GM12878 (cell line): ENCODE data around the gene HSD17B12.

Source experiments
- EGR1 ChIP-seq, 2 experiments: IDR thresholded peaks; 1 replicate in 1 of 2; 2 replicates in 1 of 2; pipeline ENCODE4 v1.6.1; 2011 to 2012; ENCODE audit warnings: low read depth in 2 of 2, low read length in 2 of 2, borderline replicate concordance in 1 of 2, mild to moderate bottlenecking in 1 of 2, moderate library complexity in 1 of 2
- TF ChIP-seq, protein P1 (sequence below): IDR thresholded peaks from 2 replicates; pipeline ENCODE4 v1.6.1; 2012; ENCODE audit warnings: improper control_type of control experiment, low read depth, low read length; ENCODE audit not compliant: insufficient replicate concordance
- TF ChIP-seq, protein P2 (sequence below), 3 experiments: IDR thresholded peaks in 2 of 3; conservative IDR thresholded peaks in 1 of 3; 2 replicates each; pipeline ENCODE4 v1.5.1; 2011; ENCODE audit warnings: low read depth in 3 of 3, low read length in 3 of 3, mild to moderate bottlenecking in 3 of 3, control low read depth in 2 of 3, moderate library complexity in 2 of 3, inconsistent platforms in 1 of 3, mixed read lengths in 1 of 3; ENCODE audit not compliant: control insufficient read depth in 2 of 3, insufficient read depth in 1 of 3; ENCODE audit errors: extremely low read depth in 1 of 3

DNA sequence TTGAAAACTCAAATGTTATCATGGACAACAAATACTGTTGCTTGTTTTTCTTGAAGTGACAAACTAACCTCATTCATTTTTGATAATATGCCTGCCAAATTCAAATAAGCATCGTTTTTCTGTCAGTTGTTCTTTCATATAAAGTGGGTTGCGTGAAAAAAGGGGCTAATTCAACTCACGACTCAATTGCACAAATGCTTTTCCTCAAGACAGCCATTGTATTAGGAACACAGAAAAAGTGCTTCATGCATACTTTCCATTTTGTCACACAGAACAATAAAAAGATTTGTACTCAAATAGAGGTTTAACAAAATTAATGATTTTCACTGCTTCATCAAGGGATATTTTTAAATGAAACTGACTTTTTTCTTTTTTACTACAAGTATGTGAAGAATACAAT lies 105.5 kb downstream of the HSD17B12 start:
- TF ChIP-seq, protein P1, sequence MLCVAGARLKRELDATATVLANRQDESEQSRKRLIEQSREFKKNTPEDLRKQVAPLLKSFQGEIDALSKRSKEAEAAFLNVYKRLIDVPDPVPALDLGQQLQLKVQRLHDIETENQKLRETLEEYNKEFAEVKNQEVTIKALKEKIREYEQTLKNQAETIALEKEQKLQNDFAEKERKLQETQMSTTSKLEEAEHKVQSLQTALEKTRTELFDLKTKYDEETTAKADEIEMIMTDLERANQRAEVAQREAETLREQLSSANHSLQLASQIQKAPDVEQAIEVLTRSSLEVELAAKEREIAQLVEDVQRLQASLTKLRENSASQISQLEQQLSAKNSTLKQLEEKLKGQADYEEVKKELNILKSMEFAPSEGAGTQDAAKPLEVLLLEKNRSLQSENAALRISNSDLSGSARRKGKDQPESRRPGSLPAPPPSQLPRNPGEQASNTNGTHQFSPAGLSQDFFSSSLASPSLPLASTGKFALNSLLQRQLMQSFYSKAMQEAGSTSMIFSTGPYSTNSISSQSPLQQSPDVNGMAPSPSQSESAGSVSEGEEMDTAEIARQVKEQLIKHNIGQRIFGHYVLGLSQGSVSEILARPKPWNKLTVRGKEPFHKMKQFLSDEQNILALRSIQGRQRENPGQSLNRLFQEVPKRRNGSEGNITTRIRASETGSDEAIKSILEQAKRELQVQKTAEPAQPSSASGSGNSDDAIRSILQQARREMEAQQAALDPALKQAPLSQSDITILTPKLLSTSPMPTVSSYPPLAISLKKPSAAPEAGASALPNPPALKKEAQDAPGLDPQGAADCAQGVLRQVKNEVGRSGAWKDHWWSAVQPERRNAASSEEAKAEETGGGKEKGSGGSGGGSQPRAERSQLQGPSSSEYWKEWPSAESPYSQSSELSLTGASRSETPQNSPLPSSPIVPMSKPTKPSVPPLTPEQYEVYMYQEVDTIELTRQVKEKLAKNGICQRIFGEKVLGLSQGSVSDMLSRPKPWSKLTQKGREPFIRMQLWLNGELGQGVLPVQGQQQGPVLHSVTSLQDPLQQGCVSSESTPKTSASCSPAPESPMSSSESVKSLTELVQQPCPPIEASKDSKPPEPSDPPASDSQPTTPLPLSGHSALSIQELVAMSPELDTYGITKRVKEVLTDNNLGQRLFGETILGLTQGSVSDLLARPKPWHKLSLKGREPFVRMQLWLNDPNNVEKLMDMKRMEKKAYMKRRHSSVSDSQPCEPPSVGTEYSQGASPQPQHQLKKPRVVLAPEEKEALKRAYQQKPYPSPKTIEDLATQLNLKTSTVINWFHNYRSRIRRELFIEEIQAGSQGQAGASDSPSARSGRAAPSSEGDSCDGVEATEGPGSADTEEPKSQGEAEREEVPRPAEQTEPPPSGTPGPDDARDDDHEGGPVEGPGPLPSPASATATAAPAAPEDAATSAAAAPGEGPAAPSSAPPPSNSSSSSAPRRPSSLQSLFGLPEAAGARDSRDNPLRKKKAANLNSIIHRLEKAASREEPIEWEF: no peak
- TF ChIP-seq EGR1 (IDR thresholded peaks at IDR 0.05; ENCODE audit: borderline replicate concordance in 1 of 2, low read depth in 2 of 2, low read length in 2 of 2): no peak
- TF ChIP-seq, protein P2, sequence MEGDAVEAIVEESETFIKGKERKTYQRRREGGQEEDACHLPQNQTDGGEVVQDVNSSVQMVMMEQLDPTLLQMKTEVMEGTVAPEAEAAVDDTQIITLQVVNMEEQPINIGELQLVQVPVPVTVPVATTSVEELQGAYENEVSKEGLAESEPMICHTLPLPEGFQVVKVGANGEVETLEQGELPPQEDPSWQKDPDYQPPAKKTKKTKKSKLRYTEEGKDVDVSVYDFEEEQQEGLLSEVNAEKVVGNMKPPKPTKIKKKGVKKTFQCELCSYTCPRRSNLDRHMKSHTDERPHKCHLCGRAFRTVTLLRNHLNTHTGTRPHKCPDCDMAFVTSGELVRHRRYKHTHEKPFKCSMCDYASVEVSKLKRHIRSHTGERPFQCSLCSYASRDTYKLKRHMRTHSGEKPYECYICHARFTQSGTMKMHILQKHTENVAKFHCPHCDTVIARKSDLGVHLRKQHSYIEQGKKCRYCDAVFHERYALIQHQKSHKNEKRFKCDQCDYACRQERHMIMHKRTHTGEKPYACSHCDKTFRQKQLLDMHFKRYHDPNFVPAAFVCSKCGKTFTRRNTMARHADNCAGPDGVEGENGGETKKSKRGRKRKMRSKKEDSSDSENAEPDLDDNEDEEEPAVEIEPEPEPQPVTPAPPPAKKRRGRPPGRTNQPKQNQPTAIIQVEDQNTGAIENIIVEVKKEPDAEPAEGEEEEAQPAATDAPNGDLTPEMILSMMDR (IDR thresholded peaks at IDR 0.05 in 2 of 3, conservative IDR thresholded peaks at IDR 0.05 in 1 of 3; ENCODE audit: control insufficient read depth in 2 of 3, extremely low read depth in 1 of 3, insufficient read depth in 1 of 3, low read depth in 3 of 3, low read length in 3 of 3): no peak
